ENCODE data around the gene PCSK1.
A peak's percentile ranks its signal among the peaks of the same experiment; 100 is the strongest.

The PCSK1 gene

GRCh38 chr5:96433066-96433447, at the start of gene PCSK1:
Gene PCSK1 (minus strand): TSS chr5:96433248. CDS start chr5:96433042, 206 bp downstream.
- DNase-seq (ENCODE audit: insufficient read length, low spot score): no peak
- FAIRE-seq: no peak

DNA sequence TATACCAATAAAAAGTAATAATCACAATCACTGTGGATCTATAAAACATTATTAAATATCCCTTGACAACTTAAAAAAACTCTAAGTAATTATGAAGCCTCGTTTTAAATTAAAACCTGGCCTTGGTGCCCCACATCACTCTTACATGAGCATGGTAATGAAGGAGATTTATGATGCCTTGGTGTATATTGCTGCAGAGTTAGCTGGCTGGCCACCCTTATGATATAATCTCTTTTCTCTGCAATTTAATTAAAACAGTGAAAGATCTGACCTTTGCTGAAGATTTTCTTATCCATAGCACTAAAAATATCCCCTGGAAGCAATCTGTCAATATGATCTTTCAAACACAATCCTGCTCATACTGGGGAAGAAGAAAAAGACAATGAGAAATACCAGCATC, 48.8 kb upstream of the PCSK1 start:
- DNase-seq (ENCODE audit: insufficient read length, low spot score): no peak
- FAIRE-seq: no peak

- DNase-seq (ENCODE audit: insufficient read length, low spot score): no peak
- no peak for FAIRE-seq
These were observed 48.1 kb upstream of the PCSK1 start for GRCh38 chr5:96481009-96481786.

DNA sequence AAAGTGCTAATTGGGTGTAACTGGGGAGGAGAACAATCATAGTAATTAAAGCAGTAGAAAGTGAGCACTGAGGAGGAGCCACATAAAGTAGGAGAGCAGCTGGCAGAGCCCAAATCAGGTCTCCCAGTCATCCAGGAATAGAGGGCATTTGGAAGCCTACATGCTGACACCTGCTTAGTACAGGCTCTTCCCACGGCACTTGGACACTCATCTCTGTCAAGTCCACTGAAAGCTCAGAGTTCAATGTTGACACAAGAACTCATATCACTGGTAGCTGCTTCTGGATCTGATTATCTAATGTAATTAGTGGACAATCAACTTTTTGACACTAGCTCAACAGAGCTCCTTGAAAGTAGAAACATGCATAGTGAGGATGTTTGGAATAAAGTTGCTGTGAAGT, 45.9 kb upstream of the PCSK1 start:
- DNase-seq (ENCODE audit: insufficient read length, low spot score) (no peak), FAIRE-seq (no peak)

DNA sequence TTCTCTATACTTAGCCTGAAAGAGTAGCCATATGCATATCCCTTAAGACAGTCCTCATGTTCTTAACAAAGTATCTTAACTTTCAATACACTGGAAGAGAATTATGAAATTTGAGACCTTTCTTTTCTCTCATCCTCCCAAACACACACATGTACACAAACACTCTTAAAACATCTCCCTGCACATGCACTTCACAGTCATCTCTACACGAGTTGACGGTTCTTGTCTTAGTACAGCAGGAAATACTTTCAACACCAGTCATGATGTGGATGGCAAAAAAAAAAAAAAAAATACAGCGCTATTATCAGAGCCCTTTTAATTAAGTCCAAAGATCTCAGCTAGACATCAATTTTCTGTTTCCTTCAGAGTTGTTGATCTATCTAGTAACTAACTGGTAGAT, 43.6 kb upstream of the PCSK1 start:
- no peak for DNase-seq (ENCODE audit: insufficient read length, low spot score)
- FAIRE-seq: no peak

DNA sequence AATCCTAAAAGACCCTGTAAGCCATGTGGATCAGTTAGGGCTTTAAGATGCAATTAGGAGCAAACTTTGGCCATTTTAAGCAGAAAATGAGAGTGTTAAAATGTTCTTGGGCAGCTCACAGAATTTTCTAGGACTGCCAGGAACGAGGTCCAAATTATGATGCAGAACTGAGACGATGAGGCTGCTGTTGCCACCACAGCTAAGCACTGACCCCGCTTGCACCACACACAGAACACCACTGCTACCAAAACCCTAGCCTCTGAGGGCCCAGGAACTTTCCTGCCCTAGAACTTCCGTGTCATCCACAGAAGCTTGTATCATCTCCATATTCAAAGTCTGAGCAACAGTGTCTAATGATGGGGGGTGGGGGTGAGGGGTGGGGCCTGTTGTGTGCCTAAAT, 41.0 kb upstream of the PCSK1 start:
- FAIRE-seq (no peak), DNase-seq (ENCODE audit: insufficient read length, low spot score) (no peak)

- FAIRE-seq: no peak
- DNase-seq (ENCODE audit: insufficient read length, low spot score): no peak
These were observed 40.1 kb upstream of the PCSK1 start for GRCh38 chr5:96473155-96473554.

DNA sequence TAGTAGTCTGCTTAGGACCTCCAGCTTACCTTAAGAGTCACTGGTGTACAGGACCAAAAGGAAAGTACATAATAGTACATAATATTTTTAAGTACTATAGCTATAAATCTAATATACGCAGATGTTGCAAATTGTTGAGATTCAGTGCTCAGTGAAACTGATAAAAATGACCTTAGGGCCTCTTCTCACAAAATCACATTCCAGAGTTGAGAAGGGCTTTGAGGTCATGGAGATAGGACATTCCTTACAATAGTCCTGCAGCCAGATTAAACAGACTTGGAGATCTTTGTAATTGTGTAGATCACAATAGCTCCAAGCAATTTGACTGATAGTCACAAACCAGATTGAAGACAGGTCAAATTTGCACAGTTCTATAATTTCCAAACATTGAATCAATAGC, 37.7 kb upstream of the PCSK1 start:
- FAIRE-seq (no peak), DNase-seq (ENCODE audit: insufficient read length, low spot score) (no peak)

GRCh38 chr5:96468956-96469355, 35.9 kb upstream of the PCSK1 start:
- DNase-seq (ENCODE audit: insufficient read length, low spot score) (no peak), FAIRE-seq (no peak)

DNA sequence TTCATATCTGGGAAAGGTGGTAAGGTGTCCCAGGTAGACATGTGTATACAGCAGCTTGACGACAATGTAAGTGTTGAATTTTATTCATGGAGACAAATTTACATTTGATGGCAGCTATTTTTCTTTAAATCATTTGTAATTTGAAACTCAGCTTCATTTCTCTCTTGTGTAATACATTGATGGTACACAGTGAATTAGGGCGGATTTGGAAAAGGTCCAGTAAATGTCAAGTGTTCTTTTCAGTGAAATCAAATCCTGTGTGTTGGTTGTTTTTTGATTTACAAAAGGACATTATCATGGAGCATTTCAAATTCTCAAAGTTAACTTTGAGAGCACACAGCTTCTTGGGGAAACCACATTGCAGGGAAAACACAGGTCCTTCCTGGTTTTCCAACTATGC, 30.0 kb upstream of the PCSK1 start:
- DNase-seq (ENCODE audit: insufficient read length, low spot score): no peak
- no peak for FAIRE-seq

DNA sequence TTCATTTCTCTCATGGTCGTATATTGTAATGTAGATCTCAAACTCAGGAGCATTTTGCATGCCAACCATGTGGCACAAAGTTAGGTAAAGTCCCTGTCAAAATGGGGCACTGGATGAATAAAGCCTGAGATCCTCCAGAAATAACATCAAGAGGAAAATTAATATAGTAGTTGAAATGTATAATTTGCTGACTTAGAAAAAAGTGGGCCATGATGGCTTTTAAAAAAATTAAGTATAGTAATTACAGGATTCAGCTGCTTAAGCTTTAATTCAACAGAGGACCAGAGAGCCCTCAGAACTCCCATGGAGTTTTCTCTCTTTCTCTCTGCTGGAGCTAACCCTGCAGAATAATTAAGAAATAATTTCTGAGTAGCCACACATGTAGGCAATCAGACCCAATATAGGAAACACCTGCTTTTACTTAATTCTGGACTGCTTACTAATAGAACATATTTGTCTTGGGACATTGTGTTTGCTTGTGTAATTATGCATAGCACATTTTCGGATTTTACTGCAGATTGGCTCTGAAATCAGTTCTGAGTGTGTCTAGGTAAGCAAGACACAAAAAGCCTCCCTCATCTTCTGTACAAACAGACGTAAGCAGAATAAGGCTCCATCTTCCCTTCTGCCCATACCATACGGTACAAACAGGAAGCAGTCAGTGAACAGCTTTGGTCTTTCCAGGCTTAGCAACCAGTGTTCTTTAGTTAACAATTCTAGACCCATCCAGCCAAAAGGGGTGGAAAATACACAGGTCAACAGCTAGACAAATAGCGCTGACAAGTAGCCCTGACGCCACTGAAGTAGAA, 26.5 kb upstream of the PCSK1 start:
- no peak for FAIRE-seq
- DNase-seq (ENCODE audit: insufficient read length, low spot score): no peak

- FAIRE-seq: no peak
These were observed 25.1 kb upstream of the PCSK1 start for GRCh38 chr5:96458176-96458575.

DNA sequence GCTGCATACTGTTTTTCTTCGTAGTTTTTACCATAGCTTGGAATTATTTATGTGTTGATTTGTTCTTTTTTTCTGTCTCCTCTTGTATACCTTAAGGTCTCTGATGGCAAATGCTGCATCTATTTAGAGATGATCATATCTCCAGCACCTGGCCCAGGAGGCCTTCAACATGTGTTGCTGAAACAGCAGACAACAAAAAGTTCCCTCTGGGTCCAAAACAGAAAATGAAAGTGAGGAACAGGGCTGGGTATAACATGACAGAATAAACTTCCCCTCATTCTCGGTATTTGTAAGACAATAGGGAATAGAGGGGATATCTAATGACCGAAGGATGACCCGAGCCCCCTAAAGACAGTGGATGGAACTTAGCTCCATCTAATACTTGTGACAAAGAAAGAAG, 22.7 kb upstream of the PCSK1 start:
- FAIRE-seq (no peak), DNase-seq (ENCODE audit: insufficient read length, low spot score) (no peak)

More at GRCh38 chr5:96458176-96458575, 25.1 kb upstream of the PCSK1 start:
- DNase-seq (ENCODE audit: insufficient read length, low spot score): no peak

DNA sequence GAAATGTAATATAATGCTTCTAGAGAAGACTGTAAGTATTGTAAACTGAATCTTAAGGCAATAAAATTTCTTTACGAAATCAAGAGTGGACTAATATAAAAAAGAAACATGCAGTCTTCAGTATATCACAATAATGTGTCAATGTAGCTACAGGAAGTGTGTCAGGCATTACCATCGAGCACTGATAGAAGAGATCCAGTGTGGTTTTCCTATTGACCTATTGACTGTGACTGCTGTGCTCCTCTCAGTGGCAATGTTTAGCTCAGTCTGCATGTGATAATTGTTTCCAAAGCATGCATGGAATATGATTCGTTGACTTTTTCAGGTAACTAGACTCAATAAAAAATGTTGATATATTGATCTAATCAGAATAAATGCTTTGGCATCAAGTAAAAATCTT, 20.3 kb upstream of the PCSK1 start:
- no peak for DNase-seq (ENCODE audit: insufficient read length, low spot score)
- FAIRE-seq: no peak

- no peak for FAIRE-seq
- no peak for DNase-seq (ENCODE audit: insufficient read length, low spot score)
These were observed 14.9 kb upstream of the PCSK1 start for GRCh38 chr5:96447949-96448348.

DNA sequence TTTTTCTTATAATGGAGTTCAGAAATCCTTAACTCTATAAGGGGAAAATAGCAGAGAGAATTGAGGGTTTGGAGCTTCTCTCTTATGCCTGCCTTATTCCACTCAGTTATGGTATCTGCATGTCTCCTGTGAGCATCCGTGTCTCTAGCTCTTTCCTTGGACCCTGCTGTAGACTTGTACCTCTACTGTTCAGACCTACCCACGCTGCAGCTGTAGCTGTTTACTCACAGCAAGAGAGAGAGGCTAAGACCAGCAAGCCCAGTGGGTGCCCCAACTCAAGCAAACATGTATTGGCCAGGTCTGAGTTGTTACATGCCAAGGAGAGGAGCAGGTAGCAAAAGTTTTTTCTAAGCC, 7.1 kb upstream of the PCSK1 start:
- DNase-seq (ENCODE audit: insufficient read length, low spot score): no peak
- no peak for FAIRE-seq

DNA sequence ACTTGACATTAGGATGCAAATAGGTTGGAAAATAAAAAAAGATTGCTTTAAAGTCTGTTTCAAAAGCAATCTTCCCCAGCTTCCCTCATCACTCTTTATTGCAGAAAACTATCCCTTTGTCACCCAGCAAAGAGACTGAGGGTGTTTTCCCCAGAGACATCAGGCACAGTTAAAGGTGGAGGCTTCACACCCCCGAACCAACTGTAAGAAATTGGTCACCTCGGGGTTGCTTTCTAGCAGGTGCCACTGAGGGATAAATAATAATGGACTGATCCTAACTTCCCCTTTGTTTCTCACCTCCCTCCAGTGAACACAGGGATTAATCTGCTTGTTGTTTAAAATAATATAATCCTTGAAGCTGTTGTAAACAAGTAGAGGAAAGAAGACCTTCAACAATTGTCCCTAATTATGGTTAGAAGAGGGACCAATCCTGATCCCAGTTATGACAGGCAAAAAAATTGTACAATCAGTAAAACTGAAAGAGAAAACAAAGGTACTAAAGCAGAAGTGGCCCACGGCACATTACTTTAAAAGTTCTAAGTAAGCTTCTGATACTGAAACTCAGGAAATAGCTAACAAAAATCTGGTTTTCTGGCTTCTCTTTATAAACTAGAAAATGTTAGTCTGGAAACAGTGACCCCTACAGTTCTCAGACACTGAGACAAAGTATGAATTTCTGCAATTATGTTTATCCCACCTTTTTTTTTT, 6.6 kb upstream of the PCSK1 start:
- DNase-seq (ENCODE audit: insufficient read length, low spot score): peak; percentile 28
- FAIRE-seq: peak; percentile 96

- FAIRE-seq (no peak), DNase-seq (ENCODE audit: insufficient read length, low spot score) (peak; percentile 17)
These were observed 1.2 kb upstream of the PCSK1 start for GRCh38 chr5:96434201-96434645.

- FAIRE-seq (no peak), DNase-seq (ENCODE audit: insufficient read length, low spot score) (no peak)
These were observed 607 bp downstream of the PCSK1 start for GRCh38 chr5:96432216-96433065.

GRCh38 chr5:96431376-96432187, 1.5 kb downstream of the PCSK1 start:
- no peak for FAIRE-seq
- DNase-seq (ENCODE audit: insufficient read length, low spot score): no peak

Data from GM19239 (cell line).